Heart left ventricle (tissue), 13 donors: ENCODE measurements around the gene IL19.

Experiments used
- CTCF ChIP-seq, 12 donors: fragments of 200-600 bp; sonication (generic) in 4 of 12; IDR thresholded peaks; one replicate each; pipeline versions ENCODE4 v1.5.0 to v1.8.0; 2018 to 2022; ENCODE audit warnings: antibody characterized with exemption in 12 of 12, mild to moderate bottlenecking in 5 of 12
- POLR2A ChIP-seq, 2 donors: fragments of 450-650 bp; IDR thresholded peaks; one replicate each; pipeline ENCODE4 v1.6.1; 2017; ENCODE audit warnings: antibody characterized with exemption in 2 of 2, mild to moderate bottlenecking in 2 of 2, moderate library complexity in 2 of 2
- donor health status: ischemic (EF 13 %, LVEDD 7.1; RV severe dilation, severe dysfunction).
- donor health status: DM: no; HTN: yes; CAD: no.
- donor health status: DM: no; HTN: no; CAD: no.
- donor health status: ischemic (EF 25% LVEDD 6.9; RV normal size, moderate dysfunction).
- donor health status: ischemic (EF 25% LVEDD 5.7; RV mildly dilated, moderate dysfunction).
- donor health status: ischemic (EF 35%, LVEDD 5.7; RV mildly dilated, moderate dysfunction).
- donor health status: nonischemic (EF 11% LVEDD 7.7; RV severe dilation, severe dysfunction).
- donor health status: DM: yes; HTN: yes; CAD: no.
- donor health status: PGD.
- donor health status: ischemic (EF 29% LVEDD 5.4; RV normal size, mild dysfunction).
- donor health status: nonischemic (EF 23%, LVEDD 6.1; RV moderate dilation, normal function).

- TF ChIP-seq CTCF (IDR thresholded peaks at IDR 0.05) (no peak), POLR2A (IDR thresholded peaks at IDR 0.05) (no peak)
Observed at GRCh38 chr1:206796981-206797402, 26.4 kb downstream of the IL19 start.
